Caki2 (cell line): ENCODE results near the gene PTAFR. TPM values are rescaled to one million over a fixed set of nuclear protein-coding genes. Genes with fewer than 3 reads are reported as not detected.
A peak's percentile ranks its signal among the peaks of the same experiment; 100 is the strongest.

Experiments used
- DNase-seq: peaks from one replicate; pipeline ENCODE4 v3.0.0-alpha.2; 2015; ENCODE audit warnings: low read depth
- in situ Hi-C: cut with HindIII; loops from 2 replicates; pipeline ENCODE4 v1.10.0; 2016; ENCODE audit warnings: low sequenced_read_pairs, low pct_unique_long_range_greater_than_20kb, mixed read lengths
- total RNA-seq: library from RNA; depleted of rRNA; stranded (reverse); fragments of >200 nt; shearing (Covaris generic); gene quantifications from 2 replicates; pipeline ENCODE4 v1.2.3, GENCODE V29; 2014; ENCODE audit warnings: low replicate concordance; rRNA removed

The PTAFR gene
- 0.07 and 0.55 TPM in 2 replicates for total RNA-seq

DNA sequence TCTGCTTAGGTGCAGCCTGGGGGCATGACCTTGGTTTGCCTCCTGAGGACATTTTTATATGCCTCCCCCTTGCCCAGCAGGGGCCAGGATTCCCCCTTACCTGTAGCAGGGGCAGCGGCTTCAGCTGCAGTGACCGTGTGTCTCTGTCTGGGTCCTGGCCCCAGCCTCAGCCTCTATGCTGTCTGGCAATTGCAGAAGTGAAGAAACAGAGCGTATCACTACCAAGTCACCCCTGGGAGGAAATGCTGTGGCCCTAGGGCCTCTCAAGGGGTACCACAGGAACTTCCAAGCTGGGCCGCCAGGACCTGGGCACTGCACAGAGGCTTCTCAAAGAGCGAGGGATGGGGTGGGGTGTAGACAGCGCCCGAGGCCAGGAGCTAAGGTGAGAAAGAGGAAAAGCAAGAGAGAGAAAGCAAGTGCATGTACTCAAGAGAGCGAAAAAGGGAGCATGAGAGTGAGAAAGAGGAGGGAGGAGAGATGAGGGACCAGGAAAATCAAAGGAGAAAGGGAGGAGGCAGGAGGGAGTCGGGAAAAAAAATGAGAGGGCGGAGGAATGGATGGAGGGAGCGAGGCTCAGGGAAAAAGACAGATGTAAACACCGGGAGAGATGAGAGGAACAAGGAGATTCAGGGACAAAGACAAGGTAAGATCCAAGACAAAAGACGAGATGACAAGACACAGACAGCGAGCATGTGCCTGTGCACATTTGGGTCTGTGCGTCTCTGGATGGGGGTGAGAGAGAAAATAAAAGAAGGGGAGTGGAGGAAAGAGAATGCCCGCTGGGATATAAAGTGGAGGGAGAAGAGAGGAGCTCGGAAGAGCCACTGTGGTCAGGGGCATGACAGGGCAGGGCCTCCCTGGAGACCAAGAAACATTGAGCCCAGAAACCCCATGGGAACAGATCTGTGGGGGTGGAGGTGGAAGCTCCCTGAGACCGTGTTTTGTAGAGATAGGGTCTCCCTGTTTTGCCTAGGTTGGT is at the start of gene PTAFR:
Gene PTAFR, minus strand, starts transcription at position 199 of the 979 bp plus-strand sequence. CDS start 25,669 bp downstream, outside the sequence.
- no peak for DNase-seq
- in situ Hi-C loops: no loop called here

DNA sequence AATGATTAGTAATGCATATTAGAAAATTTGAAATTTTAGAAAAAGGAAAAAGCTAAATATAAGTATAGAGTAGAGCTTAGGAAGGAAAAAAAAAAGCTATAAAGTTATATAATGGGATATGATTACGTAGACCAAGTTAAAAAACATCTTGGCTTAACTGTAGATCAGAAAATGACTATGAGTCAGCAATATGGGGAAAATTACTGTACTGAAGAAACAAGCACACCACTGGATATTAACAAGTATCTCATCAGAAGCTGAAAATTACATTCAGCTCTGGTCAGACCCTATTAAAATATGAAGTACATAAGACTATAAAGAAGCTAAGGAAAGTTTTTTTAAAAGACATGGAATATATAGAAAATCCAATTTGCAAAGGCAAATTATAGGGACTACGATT is 36.8 kb upstream of the PTAFR start:
- no peak for DNase-seq
- in situ Hi-C loops: no loop called here

DNA sequence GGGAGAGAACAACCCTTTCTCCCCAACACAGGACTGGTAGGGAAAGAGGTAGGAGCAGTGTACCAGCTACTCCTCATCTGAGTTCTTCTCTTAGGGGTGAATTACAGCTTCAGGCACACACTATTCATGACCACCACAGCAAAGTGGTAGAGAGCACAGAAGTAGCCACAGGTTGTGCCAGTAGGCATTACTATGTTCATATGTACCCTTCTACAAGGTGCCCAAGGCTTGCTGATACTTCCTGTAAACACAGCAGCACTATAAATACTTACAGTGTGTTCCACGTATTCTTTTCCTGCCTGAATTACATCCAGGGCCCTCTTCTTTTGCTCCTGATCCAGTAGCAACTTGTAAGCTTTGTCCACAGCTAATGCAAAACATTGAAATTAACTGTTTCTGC is 33.2 kb upstream of the PTAFR start:
- DNase-seq: no peak
- in situ Hi-C loops: no loop called here

DNA sequence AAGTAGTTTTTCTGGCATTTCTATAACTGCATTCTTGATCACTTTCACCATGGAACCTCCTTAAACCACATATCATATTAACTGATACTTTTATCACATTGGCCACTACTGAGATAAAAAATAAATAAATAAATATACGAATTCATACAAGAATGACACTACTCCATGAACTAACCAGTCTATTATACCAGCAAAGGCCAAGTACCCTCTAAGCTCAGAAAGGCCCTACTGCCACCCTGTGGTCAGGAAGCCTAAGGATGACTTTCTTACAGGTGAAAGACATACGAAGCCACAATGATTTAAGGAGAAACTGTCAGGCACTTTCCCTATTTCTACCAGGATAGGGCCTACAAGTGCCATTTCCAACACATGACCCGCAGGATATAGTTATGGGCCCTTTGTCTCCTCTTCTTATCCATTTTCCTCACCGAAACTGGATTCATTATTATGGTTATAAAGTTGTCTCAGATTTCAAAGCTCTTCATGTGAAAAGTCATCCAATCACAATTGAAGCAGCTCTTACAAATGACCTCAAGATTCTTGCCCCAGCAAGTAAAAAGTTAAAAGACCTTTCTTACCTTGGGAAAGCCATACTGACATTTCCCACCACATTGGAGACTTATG is 32.4 kb upstream of the PTAFR start:
- peak; percentile 55 for DNase-seq
- in situ Hi-C loops: no loop called here

DNA sequence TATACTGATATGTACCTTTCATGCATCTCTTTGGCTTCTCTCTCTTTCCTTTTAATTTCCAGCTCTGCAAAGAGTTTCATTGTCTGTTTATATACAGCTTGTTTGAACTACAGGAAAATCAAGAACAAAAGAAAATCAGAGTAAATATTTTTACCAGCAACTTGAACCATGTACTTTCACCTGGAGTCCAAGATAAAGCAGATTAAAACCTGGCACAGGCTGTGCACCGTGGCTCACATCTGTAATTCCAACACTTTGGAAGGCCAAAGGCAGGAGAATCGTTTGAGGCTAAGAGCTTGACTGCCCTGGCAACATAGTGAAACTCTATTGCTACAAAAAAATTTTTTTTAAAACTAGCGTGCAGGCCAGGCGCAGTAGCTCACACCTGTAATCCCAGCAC is 28.8 kb upstream of the PTAFR start:
- in situ Hi-C loops: no loop called here
- DNase-seq: no peak

- in situ Hi-C loops: no loop called here
- no peak for DNase-seq
Measured at GRCh38 chr1:28200234-28200873, 23.9 kb upstream of the PTAFR start.

DNA sequence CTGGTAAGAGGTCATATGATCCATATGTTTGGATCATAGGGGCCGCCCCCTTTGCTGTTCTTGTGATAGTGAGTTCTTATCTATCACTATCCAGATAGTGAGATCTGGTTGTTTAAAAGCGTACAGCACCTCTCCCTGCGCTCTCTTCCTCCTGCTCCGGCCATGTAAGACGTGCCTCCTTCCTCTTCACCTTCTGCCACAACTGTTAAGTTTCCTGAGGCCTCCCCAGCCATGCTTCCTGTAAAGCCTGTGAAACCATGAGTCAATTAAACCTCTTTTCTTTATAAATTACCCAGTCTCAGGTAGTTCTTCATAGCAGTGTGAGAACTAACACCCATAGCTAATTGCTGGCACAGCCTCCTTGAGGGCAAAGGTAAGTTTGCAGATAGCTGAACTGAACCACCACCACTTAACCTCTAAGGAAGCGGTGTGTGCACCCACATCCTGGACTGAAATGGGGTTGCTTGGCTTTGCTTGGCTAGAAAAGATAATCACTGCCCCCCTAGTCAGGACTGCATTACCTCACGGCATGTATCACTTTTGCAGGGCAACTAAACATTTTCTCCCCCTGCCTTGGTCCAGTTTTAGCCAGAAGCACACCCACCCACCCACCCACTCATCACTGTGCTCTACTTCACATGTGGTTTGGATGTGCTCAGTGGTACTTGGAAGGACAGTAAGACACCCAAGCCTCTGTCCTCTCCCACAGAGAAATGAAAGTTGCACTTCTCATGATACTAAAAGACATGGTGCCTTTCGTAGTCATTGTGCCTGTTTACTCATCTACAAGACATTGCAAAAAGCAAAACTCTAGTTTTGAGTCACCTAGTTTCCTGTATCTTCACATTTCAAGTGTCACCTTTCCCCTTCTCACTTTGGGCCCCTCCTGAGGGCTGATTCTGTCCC is 23.1 kb upstream of the PTAFR start:
- no peak for DNase-seq
- in situ Hi-C loops: no loop called here

DNA sequence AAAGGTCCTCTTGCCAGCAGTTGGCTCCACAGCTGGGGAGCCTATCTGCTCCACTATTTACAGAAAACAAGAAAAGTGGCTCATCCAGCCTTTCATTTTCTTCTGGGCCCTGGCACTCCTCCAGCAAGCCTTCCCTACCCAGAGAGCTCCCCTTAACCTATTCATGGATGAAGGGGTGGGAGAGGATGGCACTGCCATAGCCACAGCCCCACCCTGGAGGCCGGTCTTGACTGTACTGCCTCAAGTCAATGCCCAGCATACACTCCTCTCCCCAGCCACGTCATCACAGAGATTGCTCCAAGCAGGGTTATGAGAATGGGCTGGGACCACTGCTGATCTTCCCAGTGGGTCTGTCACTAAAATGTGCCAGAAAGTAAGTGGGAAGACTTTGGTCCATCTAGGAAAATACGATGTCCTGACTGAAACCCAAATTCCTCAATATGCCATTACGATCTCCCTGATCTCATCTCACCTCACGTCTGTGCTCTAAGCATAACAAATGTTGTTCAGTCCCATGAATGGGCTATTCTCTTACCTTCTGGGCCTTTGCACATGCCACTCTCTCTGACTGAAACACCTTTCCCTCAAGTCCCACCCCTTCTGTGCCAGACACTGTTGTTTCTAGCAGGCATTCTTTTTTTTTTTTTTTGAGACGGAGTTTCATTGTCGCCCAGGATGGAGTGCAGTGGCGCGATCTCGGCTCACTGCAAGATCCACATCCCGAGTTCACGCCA is 21.4 kb upstream of the PTAFR start:
- no peak for DNase-seq
- in situ Hi-C loops: no loop called here

- DNase-seq: no peak
- in situ Hi-C loops: no loop called here
Measured at GRCh38 chr1:28196330-28196729, 19.8 kb upstream of the PTAFR start.

DNA sequence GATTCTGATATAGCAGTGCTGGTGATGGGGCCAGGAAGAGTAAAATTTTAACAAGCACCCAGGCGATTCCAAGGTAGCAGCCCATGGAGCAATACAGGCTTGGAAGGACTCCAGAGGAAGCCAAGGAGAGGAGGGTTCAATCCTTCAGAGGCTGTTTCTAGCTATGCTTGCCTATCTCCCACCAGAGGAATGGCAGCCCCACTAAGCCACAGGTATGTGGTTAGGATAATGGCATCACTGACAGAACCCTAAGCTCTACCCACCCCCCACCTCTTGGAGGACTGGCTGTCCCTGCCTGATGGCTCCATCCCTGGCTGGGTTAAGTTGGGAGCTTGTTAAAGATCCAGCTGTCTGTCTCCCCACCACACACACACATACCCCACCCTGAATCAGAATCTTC is 19.3 kb upstream of the PTAFR start:
- in situ Hi-C loops: no loop called here
- no peak for DNase-seq

GRCh38 chr1:28194326-28195035 is 18.0 kb upstream of the PTAFR start:
- no peak for DNase-seq
- in situ Hi-C loops: no loop called here

DNA sequence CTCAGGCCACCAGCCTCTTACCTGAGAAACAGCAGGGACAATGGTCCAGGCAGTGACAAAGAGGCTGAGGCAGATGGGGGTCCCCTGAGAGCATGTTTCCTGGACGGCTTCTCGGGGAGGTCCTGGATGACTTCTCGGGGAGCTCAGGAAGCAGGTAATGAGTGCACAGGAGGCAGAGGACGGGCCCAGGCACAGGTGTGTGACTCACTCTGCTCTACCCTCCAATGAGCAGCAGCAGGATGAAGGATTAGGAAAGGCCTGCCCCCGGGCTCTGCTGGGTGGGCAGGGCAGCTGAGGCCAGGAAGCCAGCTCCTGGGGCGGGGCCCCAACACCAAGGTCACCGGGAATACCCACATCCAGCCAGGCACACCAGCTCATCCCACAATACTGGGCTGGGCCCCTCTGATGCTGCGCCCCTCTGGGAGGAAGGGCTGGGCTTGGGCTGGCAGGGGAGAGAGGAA is 17.2 kb upstream of the PTAFR start:
- in situ Hi-C loops: no loop called here
- DNase-seq: peak; percentile 45

DNA sequence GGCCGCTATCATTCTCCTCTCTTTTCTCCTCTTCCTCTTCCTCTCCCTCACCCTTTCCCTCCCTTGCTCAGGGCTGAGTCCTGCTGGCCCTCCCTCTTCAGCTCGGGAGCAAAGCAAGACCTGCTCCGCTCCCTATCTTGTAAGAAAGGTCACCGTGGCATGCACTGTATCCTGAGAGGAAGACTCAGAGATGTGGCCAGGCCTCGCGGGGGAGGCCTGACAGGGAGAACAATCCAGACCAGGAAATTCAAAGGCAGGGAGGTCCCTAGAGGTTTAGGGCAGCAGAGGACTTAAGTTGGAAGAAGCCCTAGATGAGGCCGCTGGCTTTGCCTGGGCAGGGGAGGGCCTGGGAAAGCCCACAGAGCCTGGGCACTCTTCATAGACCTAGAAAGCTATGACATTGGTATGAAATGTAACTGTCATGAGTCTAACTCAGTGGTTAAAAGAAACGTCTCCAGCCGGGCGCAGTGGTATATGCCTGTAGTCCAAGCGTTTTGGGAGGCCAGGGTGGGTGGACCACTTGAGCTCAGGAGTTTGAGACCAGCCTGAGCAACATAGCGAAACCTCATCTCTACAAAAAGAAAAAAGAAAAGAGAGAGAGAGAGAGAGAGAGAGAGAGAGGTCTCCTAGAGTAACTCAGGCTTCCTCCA is 14.6 kb upstream of the PTAFR start:
- no peak for DNase-seq
- in situ Hi-C loops: no loop called here

- in situ Hi-C loops: no loop called here
- DNase-seq: no peak
Measured at GRCh38 chr1:28190337-28190979, 14.0 kb upstream of the PTAFR start.

DNA sequence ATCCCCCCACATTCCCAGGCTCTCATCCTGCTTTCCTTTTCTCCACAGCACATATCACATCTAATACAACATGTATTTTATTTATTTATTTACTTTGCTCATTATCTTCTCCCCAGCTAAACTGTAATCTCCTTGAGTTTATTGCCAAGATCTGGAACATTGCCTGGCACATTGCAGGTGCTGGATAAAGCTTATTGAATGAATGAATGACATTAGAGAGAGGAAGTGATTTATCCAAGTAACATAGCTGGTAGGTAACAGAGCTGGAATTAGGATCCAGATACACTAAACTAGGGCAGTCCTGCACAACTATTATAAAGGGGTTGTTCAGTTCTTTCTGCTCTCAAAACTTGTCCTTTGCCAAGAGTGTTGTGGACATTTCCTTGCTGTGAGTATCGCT is 8.6 kb upstream of the PTAFR start:
- in situ Hi-C loops: no loop called here

More for the DNA sequence above, 8.6 kb upstream of the PTAFR start:
- no peak for DNase-seq
